ENCODE data around the gene PKM. TPM values are rescaled to one million over a fixed set of nuclear protein-coding genes. Genes with fewer than 3 reads are reported as not detected.

Gene PKM
- total RNA-seq, 1 donor: 2,299 TPM

- H4K20me1 ChIP-seq (ENCODE audit: insufficient read depth, low read length): no peaks in the 10 kb centered on the region
- no peaks in the 10 kb centered on the region for H3K27me3 ChIP-seq (ENCODE audit: insufficient read depth, low read length)
- H3K4me3 ChIP-seq (ENCODE audit: insufficient read depth, low read length): no peak overlapping the region
- no peak for DNase-seq (ENCODE audit: insufficient read length, low spot score, missing footprints)
- H3K4me1 ChIP-seq (ENCODE audit: insufficient read depth, low read length): peaks cover 9% of the 10 kb centered on the region
- no peak for TF ChIP-seq CTCF (IDR thresholded peaks at IDR 0.05; ENCODE audit: extremely low read depth, low read depth, low read length)
- no peak overlapping the region for H2AFZ ChIP-seq (ENCODE audit: low read length)
- no peaks in the 10 kb centered on the region for H3K79me2 ChIP-seq (ENCODE audit: insufficient read depth, low read length)
- no peak overlapping the region for H3K27ac ChIP-seq (ENCODE audit: low read depth, low read length)
- H3K36me3 ChIP-seq (ENCODE audit: insufficient read depth, low read length): no peaks in the 10 kb centered on the region
- H3K4me2 ChIP-seq (ENCODE audit: insufficient read depth, low read length): no peak overlapping the region
- no peaks in the 10 kb centered on the region for H3K9me3 ChIP-seq (ENCODE audit: low read depth, low read length)
Observed at GRCh38 chr15:72153269-72154000, 77.6 kb downstream of the PKM start.

Other genes starting within 250 kb of the PKM start
- 59.0 and 60.1 TPM in 2 replicates for gene MYO9A, start 113.0 kb downstream of the PKM start, total RNA-seq
- 2.4 and 2.5 TPM in 2 replicates for gene SENP8, start 112.8 kb downstream of the PKM start, total RNA-seq
- not detected in 2 replicates for gene GRAMD2A, start 33.4 kb downstream of the PKM start, total RNA-seq
- 40.4 and 43.4 TPM in 2 replicates for gene PARP6, start 41.4 kb upstream of the PKM start, total RNA-seq
- gene CELF6, start 89.0 kb upstream of the PKM start, total RNA-seq: 0.36 and 0.59 TPM in 2 replicates
- 122 and 146 TPM in 2 replicates for gene HEXA, start 144.8 kb upstream of the PKM start, total RNA-seq
- not detected in 2 replicates for gene TMEM202, start 167.1 kb upstream of the PKM start, total RNA-seq
- gene ARIH1, start 243.1 kb upstream of the PKM start, total RNA-seq: 32.6 and 41.0 TPM in 2 replicates